WTC11 (cell line): Measurements from ENCODE around the gene MAGEE1. TPM values are rescaled to one million over a fixed set of nuclear protein-coding genes. Genes with fewer than 3 reads are reported as not detected.

Source experiments
- ATAC-seq: fragments of 200-7000 bp; cut with Tn5 transposase; 2 replicates; pipeline ENCODE4 v1.10.0; 2021; ENCODE audit warnings: mild to moderate bottlenecking, moderate library complexity
- CTCF ChIA-PET: fragments of 300-600 bp; sonication (Branson Sonifier 250); formaldehyde crosslinking; loops from one replicate; lab custom pipeline; 2021; ENCODE audit warnings: antibody characterized with exemption; lab: Charles Lee
- POLR2A ChIA-PET: fragments of 350-600 bp; sonication (Branson Sonifier 250); formaldehyde crosslinking; loops from one replicate; lab custom pipeline; 2021; ENCODE audit warnings: antibody characterized with exemption; lab: Charles Lee
- DNase-seq: peaks from one replicate; pipeline ENCODE4 v3.0.0; 2021; ENCODE audit warnings: low spot score
- H3K27ac Mint-ChIP-seq: 2 replicates; pipeline ENCODE4 v1.8.0; 2021; ENCODE audit warnings: mixed read lengths
- H3K27me3 Mint-ChIP-seq: 2 replicates; pipeline ENCODE4 v1.8.0; 2021; ENCODE audit warnings: low read depth, mild to moderate bottlenecking, moderate library complexity, mixed read lengths
- H3K36me3 Mint-ChIP-seq: 2 replicates; pipeline ENCODE4 v1.8.0; 2021; ENCODE audit warnings: mixed read lengths
- H3K4me1 Mint-ChIP-seq: 2 replicates; pipeline ENCODE4 v1.8.0; 2022; ENCODE audit warnings: mixed read lengths
- H3K4me3 Mint-ChIP-seq: 2 replicates; pipeline ENCODE4 v1.8.0; 2021; ENCODE audit warnings: mild to moderate bottlenecking, moderate library complexity, mixed read lengths
- H3K9me3 Mint-ChIP-seq: 2 replicates; pipeline ENCODE4 v1.8.0; 2021; ENCODE audit warnings: mixed read lengths
- ATF6 ChIP-seq: sonication (generic); formaldehyde crosslinking; IDR thresholded peaks from 2 replicates; pipeline ENCODE4 v1.8.1; 2023; ENCODE audit warnings: mild to moderate bottlenecking, missing genetic modification reagents
- CDX4 ChIP-seq: fragments of 250-450 bp; sonication (Bioruptor Pico); IDR thresholded peaks from 2 replicates; pipeline ENCODE4 v1.9.0; 2021; ENCODE audit warnings: moderate library complexity, mild to moderate bottlenecking, inconsistent platforms, borderline replicate concordance
- CREM ChIP-seq: sonication (generic); formaldehyde crosslinking; IDR thresholded peaks from 2 replicates; pipeline ENCODE4 v1.8.1; 2022; ENCODE audit warnings: mild to moderate bottlenecking, missing genetic modification reagents, moderate library complexity
- CTCF ChIP-seq: fragments of 200-600 bp; IDR thresholded peaks from 2 replicates; pipeline ENCODE4 v1.8.0; 2022; ENCODE audit warnings: antibody characterized with exemption
- ERG ChIP-seq: fragments of 250-450 bp; sonication (Bioruptor Pico); IDR thresholded peaks from 2 replicates; pipeline ENCODE4 v1.8.0; 2021; ENCODE audit warnings: mild to moderate bottlenecking
- FOXP1 ChIP-seq: sonication (generic); formaldehyde crosslinking; IDR thresholded peaks from 2 replicates; pipeline ENCODE4 v1.8.0; 2022; ENCODE audit warnings: missing genetic modification reagents, mild to moderate bottlenecking, moderate library complexity, borderline replicate concordance
- GABPB1 ChIP-seq: sonication (generic); formaldehyde crosslinking; IDR thresholded peaks from 2 replicates; pipeline ENCODE4 v1.8.1; 2023; ENCODE audit warnings: mild to moderate bottlenecking, missing genetic modification reagents
- MXD4 ChIP-seq: fragments of 250-450 bp; sonication (Bioruptor Pico); IDR thresholded peaks from 2 replicates; pipeline ENCODE4 v1.8.0; 2021; ENCODE audit warnings: mild to moderate bottlenecking, moderate library complexity, borderline replicate concordance
- MYBL2 ChIP-seq: sonication (generic); formaldehyde crosslinking; IDR thresholded peaks from 2 replicates; pipeline ENCODE4 v1.8.1; 2023; ENCODE audit warnings: mild to moderate bottlenecking, moderate library complexity, missing genetic modification reagents
- RORB ChIP-seq: fragments of 250-450 bp; sonication (Bioruptor Pico); IDR thresholded peaks from 2 replicates; pipeline ENCODE4 v1.9.0; 2021; ENCODE audit warnings: mild to moderate bottlenecking
- STAT6 ChIP-seq: sonication (generic); formaldehyde crosslinking; conservative IDR thresholded peaks from 2 replicates; pipeline ENCODE4 v1.8.1; 2023; ENCODE audit warnings: mild to moderate bottlenecking, low read depth, missing genetic modification reagents, moderate library complexity
- TP53 ChIP-seq: sonication (generic); formaldehyde crosslinking; IDR thresholded peaks from 2 replicates; pipeline ENCODE4 v1.8.1; 2023; ENCODE audit warnings: mild to moderate bottlenecking, missing genetic modification reagents
- ZBTB43 ChIP-seq: sonication (generic); formaldehyde crosslinking; IDR thresholded peaks from 2 replicates; pipeline ENCODE4 v1.8.1; 2023; ENCODE audit warnings: mild to moderate bottlenecking, missing genetic modification reagents
- ZMAT4 ChIP-seq: fragments of 250-450 bp; sonication (Bioruptor Pico); IDR thresholded peaks from 2 replicates; pipeline ENCODE4 v1.9.0; 2021; ENCODE audit warnings: mild to moderate bottlenecking
- ZNF121 ChIP-seq: sonication (generic); formaldehyde crosslinking; IDR thresholded peaks from 2 replicates; pipeline ENCODE4 v1.8.0; 2023; ENCODE audit warnings: missing genetic modification reagents
- ZNF232 ChIP-seq: sonication (generic); formaldehyde crosslinking; IDR thresholded peaks from 2 replicates; pipeline ENCODE4 v1.8.0; 2022; ENCODE audit warnings: mild to moderate bottlenecking, missing genetic modification reagents
- ZNF263 ChIP-seq: sonication (generic); formaldehyde crosslinking; IDR thresholded peaks from 2 replicates; pipeline ENCODE4 v1.8.1; 2022; ENCODE audit warnings: low read depth, mild to moderate bottlenecking, moderate library complexity, missing genetic modification reagents
- total RNA-seq: library from RNA; stranded (reverse); gene quantifications from 3 replicates; pipeline ENCODE4 v1.2.3, GENCODE V29; 2021

Gene MAGEE1
- total RNA-seq, 1 experiment from 2014 or later = 9.2 TPM

- ATAC-seq (peak; percentile 63), DNase-seq (peak; percentile 16)
- no peak overlapping the region for H3K27ac Mint-ChIP-seq
- POLR2A ChIA-PET = no interaction called here
- peaks cover 7% of the 10 kb centered on the region for H3K4me1 Mint-ChIP-seq
- H3K27me3 Mint-ChIP-seq = no peaks in the 10 kb centered on the region; the same call in 1 of the 2 replicates
- no peak for TF ChIP-seq CREM (CRISPR knock-in tag)
- TF ChIP-seq ZNF232 (CRISPR knock-in tag) = 0 out of 2 replicates have a peak, but pooled peaks have one; percentile 16
- TF ChIP-seq ATF6 (CRISPR knock-in tag) = no peak
- no peak for TF ChIP-seq STAT6 (CRISPR knock-in tag)
- TF ChIP-seq, all 79 proteins: peak for 1
- Mint-ChIP-seq H3K4me3 (peak overlapping the region; percentile 79), H3K9me3 (no peaks in the 10 kb centered on the region), H3K36me3 (no peaks in the 10 kb centered on the region)
- CTCF ChIA-PET = interaction anchor here (1.2 to 2.0 kb wide), 2 partner anchors 26 kb away, joined by 5 to 6 read pairs; no protein-coding TSS in a partner anchor
These were observed 977 bp downstream of the MAGEE1 start for GRCh38 chrX:76428243-76429130.

GRCh38 chrX:76433219-76433618 is 5.7 kb downstream of the MAGEE1 start:
- no peak overlapping the region for H3K4me3 Mint-ChIP-seq
- no peaks in the 10 kb centered on the region for H3K36me3 Mint-ChIP-seq
- ChIA-PET CTCF (no interaction called here), POLR2A (no interaction called here)
- H3K4me1 Mint-ChIP-seq = peaks cover 23% of the 10 kb centered on the region
- H3K27me3 Mint-ChIP-seq = no peaks in the 10 kb centered on the region
- no peaks in the 10 kb centered on the region for H3K9me3 Mint-ChIP-seq
- DNase-seq (no peak), ATAC-seq (no peak)
- H3K27ac Mint-ChIP-seq = no peak overlapping the region
- TF ChIP-seq ZBTB43 (CRISPR knock-in tag) = no peak
- no peak for TF ChIP-seq ZMAT4 (CRISPR knock-in tag)
- no peak for TF ChIP-seq MYBL2 (CRISPR knock-in tag)
- no peak for TF ChIP-seq ERG (CRISPR knock-in tag)
- no peak for TF ChIP-seq CDX4 (CRISPR knock-in tag)

GRCh38 chrX:76434103-76434741 is 6.7 kb downstream of the MAGEE1 start:
- no peaks in the 10 kb centered on the region for H3K9me3 Mint-ChIP-seq
- ChIA-PET CTCF (no interaction called here), POLR2A (no interaction called here)
- no peak overlapping the region for H3K4me3 Mint-ChIP-seq
- no peaks in the 10 kb centered on the region for H3K36me3 Mint-ChIP-seq
- DNase-seq = no peak
- no peaks in the 10 kb centered on the region for H3K27me3 Mint-ChIP-seq
- peaks cover 22% of the 10 kb centered on the region for H3K4me1 Mint-ChIP-seq
- no peak for ATAC-seq
- H3K27ac Mint-ChIP-seq = no peak overlapping the region
- TF ChIP-seq RORB (CRISPR knock-in tag) = no peak
- TF ChIP-seq MXD4 (CRISPR knock-in tag) = no peak
- no peak for TF ChIP-seq GABPB1 (CRISPR knock-in tag)
- no peak for TF ChIP-seq FOXP1
- TF ChIP-seq CREM (CRISPR knock-in tag) = no peak
- no peak for TF ChIP-seq ZNF121 (CRISPR knock-in tag)
- no peak for TF ChIP-seq TP53 (CRISPR knock-in tag)
- no peak for TF ChIP-seq ZNF263
- no peak for TF ChIP-seq CTCF
- no peak for TF ChIP-seq ZBTB43 (CRISPR knock-in tag)
